SIG-M5 treated with dmso at 0.1 percent for 504 hours (cell line): ENCODE measurements around the gene OTULINL.

ENCODE experiments used
- DNase-seq: peaks from one replicate; lab custom pipeline; 2025; ENCODE audit not compliant: unreplicated experiment; lab: John Stamatoyannopoulos, UW

The OTULINL gene

GRCh38 chr5:14599476-14600127 is 18.0 kb downstream of the OTULINL start:
- no peak for DNase-seq

- DNase-seq, result no peak
Measured at GRCh38 chr5:14600846-14601245, 19.3 kb downstream of the OTULINL start.

- DNase-seq, result no peak
Measured at GRCh38 chr5:14603141-14603540, 21.5 kb downstream of the OTULINL start.

GRCh38 chr5:14607104-14607503 is 25.5 kb downstream of the OTULINL start:
- DNase-seq, result no peak

- no peak for DNase-seq
Measured at GRCh38 chr5:14608169-14608568, 26.6 kb downstream of the OTULINL start.

- DNase-seq, result no peak
Measured at GRCh38 chr5:14611737-14612136, 30.1 kb downstream of the OTULINL start.

- DNase-seq, result no peak
Measured at GRCh38 chr5:14614490-14614889, 32.9 kb downstream of the OTULINL start.

- no peak for DNase-seq
Measured at GRCh38 chr5:14615365-14615764, 33.8 kb downstream of the OTULINL start.

- no peak for DNase-seq
Measured at GRCh38 chr5:14617441-14617840, 35.8 kb downstream of the OTULINL start.

- no peak for DNase-seq
Measured at GRCh38 chr5:14627270-14627669, 45.7 kb downstream of the OTULINL start.

GRCh38 chr5:14628346-14628745 is 46.8 kb downstream of the OTULINL start:
- peak; percentile 57 for DNase-seq

GRCh38 chr5:14630671-14631070 is 49.1 kb downstream of the OTULINL start:
- no peak for DNase-seq

GRCh38 chr5:14635656-14636055 is 54.1 kb downstream of the OTULINL start:
- DNase-seq, result no peak

GRCh38 chr5:14640765-14641164 is 59.2 kb downstream of the OTULINL start:
- no peak for DNase-seq

- DNase-seq, result no peak
Measured at GRCh38 chr5:14644623-14645237, 63.1 kb downstream of the OTULINL start.

- no peak for DNase-seq
Measured at GRCh38 chr5:14650052-14650451, 68.5 kb downstream of the OTULINL start.

GRCh38 chr5:14655146-14655741 is 73.7 kb downstream of the OTULINL start:
- DNase-seq, result no peak

- no peak for DNase-seq
Measured at GRCh38 chr5:14656898-14657297, 75.3 kb downstream of the OTULINL start.

GRCh38 chr5:14659821-14660607 is 78.4 kb downstream of the OTULINL start:
- no peak for DNase-seq

- no peak for DNase-seq
Measured at GRCh38 chr5:14660833-14661232, 79.2 kb downstream of the OTULINL start.
